Superior temporal gyrus (tissue), 1 donor: ENCODE measurements around the gene CYB5A.
"Not testable (repeated sequence)": the region's sequence is repeated elsewhere in the genome, so short reads cannot be mapped to it uniquely, and the experiment has no call there.

Experiments
- DNase-seq: peaks from one replicate; pipeline ENCODE4 v3.0.0-alpha.2; 2016; ENCODE audit errors: extremely low spot score

Gene CYB5A

GRCh38 chr18:74294526-74294925 lies 2.8 kb upstream of the CYB5A start:
- no peak for DNase-seq

- DNase-seq: not testable (repeated sequence)
Observed at GRCh38 chr18:74292982-74293381, 1.2 kb upstream of the CYB5A start.

- DNase-seq: no peak
Observed at GRCh38 chr18:74292541-74292858, 737 bp upstream of the CYB5A start.

GRCh38 chr18:74291472-74291770 lies 342 bp downstream of the CYB5A start:
- no peak for DNase-seq

- DNase-seq: no peak
Observed at GRCh38 chr18:74290794-74291471, 830 bp downstream of the CYB5A start.

- no peak for DNase-seq
Observed at GRCh38 chr18:74290021-74290420, 1.7 kb downstream of the CYB5A start.

GRCh38 chr18:74289137-74289536 lies 2.6 kb downstream of the CYB5A start:
- no peak for DNase-seq

GRCh38 chr18:74288730-74289129 lies 3.0 kb downstream of the CYB5A start:
- DNase-seq: no peak

GRCh38 chr18:74288041-74288440 lies 3.7 kb downstream of the CYB5A start:
- no peak for DNase-seq

- no peak for DNase-seq
Observed at GRCh38 chr18:74286856-74287255, 4.9 kb downstream of the CYB5A start.

GRCh38 chr18:74286106-74286855 lies 5.5 kb downstream of the CYB5A start:
- no peak for DNase-seq

GRCh38 chr18:74285583-74285982 lies 6.2 kb downstream of the CYB5A start:
- DNase-seq: not testable (repeated sequence)

- peak; percentile 20 for DNase-seq
Observed at GRCh38 chr18:74284980-74285355, 6.8 kb downstream of the CYB5A start.

- DNase-seq: peak; percentile 74
Observed at GRCh38 chr18:74284191-74284979, 7.4 kb downstream of the CYB5A start.

GRCh38 chr18:74283646-74284045 lies 8.1 kb downstream of the CYB5A start:
- no peak for DNase-seq

- DNase-seq: no peak
Observed at GRCh38 chr18:74282755-74283554, 8.8 kb downstream of the CYB5A start.

GRCh38 chr18:74281980-74282754 lies 9.6 kb downstream of the CYB5A start:
- DNase-seq: no peak

- DNase-seq: no peak
Observed at GRCh38 chr18:74281011-74281979, 10.5 kb downstream of the CYB5A start.

GRCh38 chr18:74278983-74279382 lies 12.8 kb downstream of the CYB5A start:
- no peak for DNase-seq

- no peak for DNase-seq
Observed at GRCh38 chr18:74278058-74278457, 13.7 kb downstream of the CYB5A start.
